OCI-LY3 (cell line): Measurements from ENCODE around the gene RIN3.

Source experiments
- H2AFZ ChIP-seq: fragments of 200-600, 300-600 bp; shearing (Covaris generic); 2 replicates; pipeline ENCODE4 v1.6.0; 2014; ENCODE audit warnings: antibody characterized with exemption, low read depth, low read length
- H3K27ac ChIP-seq: fragments of 200-600, 300-600 bp; sonication (generic); 2 replicates; pipeline ENCODE4 v1.5.1; 2014; ENCODE audit warnings: mild to moderate bottlenecking, low read length, moderate library complexity, mixed read lengths
- H3K27me3 ChIP-seq: fragments of 200-600, 300-600 bp; sonication (generic); 2 replicates; pipeline ENCODE4 v1.6.1; 2014; ENCODE audit warnings: low read depth, low read length, mixed read lengths
- H3K36me3 ChIP-seq: fragments of 200-600, 300-600 bp; sonication (generic); replicated peaks from 2 replicates; pipeline ENCODE3; 2014; ENCODE audit warnings: low read depth, low read length, mixed read lengths
- H3K4me1 ChIP-seq: fragments of 300-600, 200-600 bp; sonication (generic); 2 replicates; pipeline ENCODE4 v1.6.1; 2014; ENCODE audit warnings: low read length, mixed read lengths
- H3K4me2 ChIP-seq: fragments of 200-600, 300-600 bp; sonication (generic); 2 replicates; pipeline ENCODE4 v1.6.1; 2014; ENCODE audit warnings: low read length, mixed read lengths
- H3K4me3 ChIP-seq: fragments of 300-600, 200-600 bp; sonication (generic); 2 replicates; pipeline ENCODE4 v1.5.1; 2014; ENCODE audit warnings: antibody characterized with exemption, mild to moderate bottlenecking, low read length, moderate library complexity
- H3K79me2 ChIP-seq: fragments of 300-600, 200-600 bp; shearing (Covaris generic); 2 replicates; pipeline ENCODE4 v1.6.1; 2014; ENCODE audit warnings: mild to moderate bottlenecking, low read length, mixed read lengths
- H3K9ac ChIP-seq: fragments of 300-600, 200-600 bp; shearing (Covaris generic); 2 replicates; pipeline ENCODE4 v1.6.0; 2014; ENCODE audit warnings: mild to moderate bottlenecking, low read length, moderate library complexity
- H3K9me3 ChIP-seq: fragments of 200-600, 300-600 bp; shearing (Covaris generic); 2 replicates; pipeline ENCODE4 v1.6.1; 2014; ENCODE audit warnings: low read length, mixed read lengths; ENCODE audit not compliant: insufficient read depth
- H4K20me1 ChIP-seq: fragments of 200-600, 300-600 bp; sonication (generic); 2 replicates; pipeline ENCODE4 v1.6.1; 2016; ENCODE audit warnings: low read length, mixed read lengths; ENCODE audit not compliant: insufficient read depth
- EZH2phosphoT487 ChIP-seq: fragments of 200-600 bp; shearing (Covaris generic); IDR thresholded peaks from 2 replicates; pipeline ENCODE4 v1.6.1; 2018; ENCODE audit warnings: antibody characterized with exemption, mixed run types, low read depth
- TF ChIP-seq, protein P1 (sequence below): fragments of 200-600, 300-600 bp; sonication (generic); IDR thresholded peaks from 2 replicates; pipeline ENCODE4 v1.5.1; 2014; ENCODE audit warnings: antibody characterized with exemption, low read length, low read depth

Gene RIN3

DNA sequence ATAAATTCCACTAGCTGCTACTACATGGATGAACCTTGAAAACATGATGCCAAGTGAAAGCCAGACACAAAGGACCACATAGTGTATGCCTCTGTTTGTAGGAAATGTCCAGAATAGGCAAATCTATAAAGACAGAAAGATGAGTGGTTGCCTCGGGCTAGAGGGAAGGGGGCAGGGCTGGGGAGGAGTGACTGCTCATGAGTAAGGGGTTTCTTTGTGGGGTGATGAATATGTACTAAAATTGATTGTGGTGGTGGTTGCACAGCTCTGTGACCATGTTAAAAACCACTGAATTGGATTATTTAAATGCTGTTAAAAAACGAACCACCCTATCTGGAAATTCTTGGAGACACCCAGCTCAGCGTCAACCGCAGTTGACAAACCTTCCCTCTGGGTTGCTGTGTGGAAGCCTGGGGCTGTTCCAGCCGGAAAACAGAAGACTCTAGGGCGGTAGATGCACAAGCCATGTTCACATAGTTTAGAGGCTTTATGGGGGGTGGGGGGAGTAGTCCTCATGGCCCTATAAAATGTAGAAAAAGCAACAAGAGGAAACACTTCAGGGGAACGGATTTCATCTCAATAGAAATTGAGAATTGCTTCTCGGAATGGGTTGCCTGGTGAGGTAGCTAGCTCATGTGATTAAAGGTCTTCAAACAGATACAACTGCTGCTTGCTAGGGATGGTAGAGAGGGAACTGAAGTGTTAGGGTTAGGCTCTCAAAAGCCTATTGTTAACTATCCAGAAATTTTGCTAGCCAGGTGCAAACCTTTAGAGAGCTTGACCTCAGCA, 29.4 kb downstream of the RIN3 start:
- Histone ChIP-seq H3K36me3 (no peaks in the 10 kb centered on the region), H2AFZ (no peak overlapping the region), H3K79me2 (no peaks in the 10 kb centered on the region), H4K20me1 (no peaks in the 10 kb centered on the region), H3K4me1 (peaks cover 19% of the 10 kb centered on the region), H3K9ac (no peak overlapping the region), H3K27me3 (no peaks in the 10 kb centered on the region), H3K27ac (no peak overlapping the region), H3K4me3 (no peak overlapping the region), H3K9me3 (no peaks in the 10 kb centered on the region), H3K4me2 (no peak overlapping the region)
- no peak for TF ChIP-seq EZH2phosphoT487
- TF ChIP-seq, protein P1, sequence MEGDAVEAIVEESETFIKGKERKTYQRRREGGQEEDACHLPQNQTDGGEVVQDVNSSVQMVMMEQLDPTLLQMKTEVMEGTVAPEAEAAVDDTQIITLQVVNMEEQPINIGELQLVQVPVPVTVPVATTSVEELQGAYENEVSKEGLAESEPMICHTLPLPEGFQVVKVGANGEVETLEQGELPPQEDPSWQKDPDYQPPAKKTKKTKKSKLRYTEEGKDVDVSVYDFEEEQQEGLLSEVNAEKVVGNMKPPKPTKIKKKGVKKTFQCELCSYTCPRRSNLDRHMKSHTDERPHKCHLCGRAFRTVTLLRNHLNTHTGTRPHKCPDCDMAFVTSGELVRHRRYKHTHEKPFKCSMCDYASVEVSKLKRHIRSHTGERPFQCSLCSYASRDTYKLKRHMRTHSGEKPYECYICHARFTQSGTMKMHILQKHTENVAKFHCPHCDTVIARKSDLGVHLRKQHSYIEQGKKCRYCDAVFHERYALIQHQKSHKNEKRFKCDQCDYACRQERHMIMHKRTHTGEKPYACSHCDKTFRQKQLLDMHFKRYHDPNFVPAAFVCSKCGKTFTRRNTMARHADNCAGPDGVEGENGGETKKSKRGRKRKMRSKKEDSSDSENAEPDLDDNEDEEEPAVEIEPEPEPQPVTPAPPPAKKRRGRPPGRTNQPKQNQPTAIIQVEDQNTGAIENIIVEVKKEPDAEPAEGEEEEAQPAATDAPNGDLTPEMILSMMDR, result no peak

DNA sequence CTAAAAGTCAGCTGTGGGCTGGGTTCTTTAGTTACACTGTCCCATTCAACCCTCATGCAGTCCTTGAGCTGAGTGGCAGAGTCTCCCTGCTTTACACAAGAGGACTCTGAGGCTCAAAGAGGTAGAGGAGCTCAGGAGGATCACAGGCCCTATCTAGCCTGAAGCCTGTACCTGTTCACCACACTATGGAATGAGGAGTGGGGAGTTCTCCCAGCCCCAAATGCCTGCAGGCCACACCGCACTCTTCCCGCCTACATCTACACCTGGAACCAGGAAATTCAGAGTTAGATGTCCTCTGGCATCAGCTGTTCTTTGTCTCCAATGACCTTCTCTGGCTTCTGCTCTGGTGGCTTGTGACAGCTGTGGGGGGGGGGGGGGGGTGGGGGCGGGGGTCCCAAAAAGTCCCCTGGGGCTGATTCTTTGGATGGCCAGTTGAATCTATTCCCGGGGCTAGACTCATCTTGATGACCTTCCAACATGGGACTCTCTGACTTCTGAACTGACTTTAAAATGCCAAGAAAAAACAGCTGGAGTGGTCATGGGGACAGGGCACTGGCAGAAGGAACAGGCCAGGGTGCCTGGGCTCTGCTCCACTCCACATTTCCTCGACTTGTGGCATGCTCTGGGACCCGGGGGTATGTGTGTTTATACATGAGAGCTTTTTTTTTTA, 30.6 kb downstream of the RIN3 start:
- Histone ChIP-seq H3K27me3 (no peaks in the 10 kb centered on the region), H3K27ac (no peak overlapping the region), H3K9me3 (no peaks in the 10 kb centered on the region), H3K79me2 (no peaks in the 10 kb centered on the region), H3K9ac (no peak overlapping the region), H4K20me1 (no peaks in the 10 kb centered on the region), H3K4me1 (peaks cover 19% of the 10 kb centered on the region), H2AFZ (no peak overlapping the region), H3K36me3 (no peaks in the 10 kb centered on the region), H3K4me2 (peak overlapping the region; percentile 54), H3K4me3 (peak overlapping the region; percentile 68; the same call in 1 of the 2 replicates)
- no peak for TF ChIP-seq EZH2phosphoT487
- TF ChIP-seq, protein P1, result no peak

DNA sequence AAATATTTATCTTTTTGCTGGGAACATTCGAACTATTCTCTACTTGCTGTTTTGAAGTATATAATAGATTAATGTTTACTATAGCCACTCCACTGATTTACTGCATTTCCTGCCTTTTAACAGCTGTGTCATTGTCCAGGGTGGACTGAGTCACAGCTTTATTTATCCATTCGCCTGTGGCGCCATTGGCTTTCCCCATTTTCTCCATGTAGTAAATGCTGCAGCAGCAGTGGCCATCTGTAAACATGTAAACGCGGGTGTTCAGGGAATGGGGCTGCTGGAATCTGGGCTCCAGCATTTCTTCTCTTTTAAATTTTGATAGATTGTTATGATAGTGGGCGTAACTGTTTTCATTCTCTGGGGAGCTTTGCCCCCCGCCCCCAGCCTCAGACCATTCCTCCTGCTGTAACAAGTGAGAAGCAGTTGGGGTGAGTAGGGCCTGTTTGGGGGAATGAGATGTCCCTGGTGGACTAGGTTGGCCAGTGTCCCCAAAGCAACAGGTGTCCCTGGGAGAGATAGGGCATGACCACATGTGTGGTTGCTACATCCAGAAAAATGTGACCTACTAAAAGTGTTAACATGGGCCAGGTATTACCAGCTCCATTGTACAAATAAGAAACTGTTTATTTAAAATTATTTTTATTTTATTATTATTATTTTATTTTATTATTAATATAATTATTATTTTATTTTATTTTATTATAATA, 32.9 kb downstream of the RIN3 start:
- Histone ChIP-seq H3K4me1 (peaks cover 24% of the 10 kb centered on the region), H3K27me3 (peaks cover 7% of the 10 kb centered on the region), H3K36me3 (no peaks in the 10 kb centered on the region), H3K79me2 (no peaks in the 10 kb centered on the region), H2AFZ (no peak overlapping the region), H3K4me2 (no peak overlapping the region), H3K9me3 (no peaks in the 10 kb centered on the region), H3K27ac (no peak overlapping the region), H3K9ac (no peak overlapping the region), H3K4me3 (no peak overlapping the region), H4K20me1 (no peaks in the 10 kb centered on the region)
- TF ChIP-seq EZH2phosphoT487, result no peak
- TF ChIP-seq, protein P1, result no peak
